Measurements from ENCODE around the gene CHAT.

CHAT gene

GRCh38 chr10:49653273-49653929, 39.6 kb downstream of the CHAT start:
- Mint-ChIP-seq H3K27ac (no peak overlapping the region), H3K36me3 (ENCODE audit: low read depth) (no peaks in the 10 kb centered on the region), H3K9me3 (peaks cover 1% of the 10 kb centered on the region), H3K4me1 (ENCODE audit: low read depth) (no peaks in the 10 kb centered on the region), H3K27me3 (peaks cover 5% of the 10 kb centered on the region), H3K4me3 (no peak overlapping the region)
- intact Hi-C loops (cut with micrococcal nuclease): no loop called here

GRCh38 chr10:49654036-49654693, 40.3 kb downstream of the CHAT start:
- intact Hi-C loops (cut with micrococcal nuclease): no loop called here
- Mint-ChIP-seq H3K4me3 (no peak overlapping the region), H3K4me1 (ENCODE audit: low read depth) (no peaks in the 10 kb centered on the region), H3K27ac (no peak overlapping the region), H3K36me3 (ENCODE audit: low read depth) (no peaks in the 10 kb centered on the region), H3K9me3 (peaks cover 9% of the 10 kb centered on the region), H3K27me3 (peaks cover 5% of the 10 kb centered on the region)

DNA sequence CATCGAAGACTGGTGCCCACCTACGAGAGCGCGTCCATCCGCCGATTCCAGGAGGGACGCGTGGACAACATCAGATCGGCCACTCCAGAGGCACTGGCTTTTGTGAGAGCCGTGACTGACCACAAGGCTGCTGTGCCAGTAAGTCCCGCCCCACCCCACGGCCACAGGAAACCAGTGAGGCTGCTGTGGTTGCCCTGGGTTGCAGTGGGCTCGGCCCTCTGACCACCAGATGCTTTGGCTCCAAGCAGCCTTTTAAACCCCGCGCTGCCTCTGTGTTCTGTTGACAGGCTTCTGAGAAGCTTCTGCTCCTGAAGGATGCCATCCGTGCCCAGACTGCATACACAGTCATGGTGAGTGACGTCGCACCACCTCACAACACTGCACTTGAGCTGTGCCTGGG, 41.3 kb downstream of the CHAT start:
- H3K9me3 Mint-ChIP-seq: peaks cover 18% of the 10 kb centered on the region
- no peak overlapping the region for H3K4me3 Mint-ChIP-seq
- peaks cover 5% of the 10 kb centered on the region for H3K27me3 Mint-ChIP-seq
- H3K27ac Mint-ChIP-seq: no peak overlapping the region
- no peaks in the 10 kb centered on the region for H3K36me3 Mint-ChIP-seq (ENCODE audit: low read depth)
- H3K4me1 Mint-ChIP-seq (ENCODE audit: low read depth): no peaks in the 10 kb centered on the region
- intact Hi-C loops (cut with micrococcal nuclease): no loop called here

- Mint-ChIP-seq H3K4me3 (no peak overlapping the region), H3K36me3 (ENCODE audit: low read depth) (no peaks in the 10 kb centered on the region)
Observed at GRCh38 chr10:49656845-49657493, 43.1 kb downstream of the CHAT start.

DNA sequence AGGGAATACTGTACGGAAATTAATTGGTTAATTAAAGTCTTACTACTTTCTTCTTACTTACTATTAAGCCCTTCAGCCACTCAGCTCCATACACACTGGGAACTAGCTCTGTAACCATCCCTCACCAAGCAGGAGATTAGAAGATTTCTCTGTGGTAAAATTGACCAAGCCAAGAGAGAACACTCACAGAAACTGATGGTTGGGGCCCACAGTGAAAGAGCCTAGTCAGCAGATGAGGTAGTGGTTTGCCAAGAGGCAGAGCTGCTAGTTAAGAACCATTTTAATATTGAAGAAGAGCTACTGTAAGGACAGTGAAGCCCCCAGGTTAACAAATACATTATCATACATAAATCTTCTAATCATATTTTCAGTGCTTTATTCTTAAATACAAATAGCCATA, 43.8 kb downstream of the CHAT start:
- Mint-ChIP-seq H3K4me3 (no peak overlapping the region), H3K9me3 (peaks cover 20% of the 10 kb centered on the region), H3K27ac (no peak overlapping the region), H3K36me3 (ENCODE audit: low read depth) (no peaks in the 10 kb centered on the region), H3K4me1 (ENCODE audit: low read depth) (no peaks in the 10 kb centered on the region), H3K27me3 (peaks cover 8% of the 10 kb centered on the region)
- intact Hi-C loops (cut with micrococcal nuclease): no loop called here

More at GRCh38 chr10:49656845-49657493, 43.1 kb downstream of the CHAT start:
- intact Hi-C loops (cut with micrococcal nuclease): no loop called here
- Mint-ChIP-seq H3K27me3 (peaks cover 8% of the 10 kb centered on the region), H3K27ac (no peak overlapping the region), H3K9me3 (peaks cover 20% of the 10 kb centered on the region), H3K4me1 (ENCODE audit: low read depth) (no peaks in the 10 kb centered on the region)

- peaks cover 7% of the 10 kb centered on the region for H3K27me3 Mint-ChIP-seq
- intact Hi-C loops (cut with micrococcal nuclease): no loop called here
- H3K4me3 Mint-ChIP-seq: no peak overlapping the region
- peaks cover 20% of the 10 kb centered on the region for H3K9me3 Mint-ChIP-seq
- no peaks in the 10 kb centered on the region for H3K36me3 Mint-ChIP-seq (ENCODE audit: low read depth)
- no peak overlapping the region for H3K27ac Mint-ChIP-seq
- H3K4me1 Mint-ChIP-seq (ENCODE audit: low read depth): no peaks in the 10 kb centered on the region
Observed at GRCh38 chr10:49661140-49661856, 47.5 kb downstream of the CHAT start.

- intact Hi-C loops (cut with micrococcal nuclease): no loop called here
- Mint-ChIP-seq H3K4me1 (ENCODE audit: low read depth) (no peaks in the 10 kb centered on the region), H3K27me3 (peaks cover 3% of the 10 kb centered on the region), H3K4me3 (no peak overlapping the region), H3K27ac (no peak overlapping the region), H3K36me3 (ENCODE audit: low read depth) (no peaks in the 10 kb centered on the region), H3K9me3 (peaks cover 20% of the 10 kb centered on the region)
Observed at GRCh38 chr10:49662169-49662830, 48.5 kb downstream of the CHAT start.

GRCh38 chr10:49663596-49663995, 49.8 kb downstream of the CHAT start:
- H3K36me3 Mint-ChIP-seq (ENCODE audit: low read depth): no peaks in the 10 kb centered on the region
- no peak overlapping the region for H3K27ac Mint-ChIP-seq
- intact Hi-C loops (cut with micrococcal nuclease): no loop called here
- peaks cover 5% of the 10 kb centered on the region for H3K27me3 Mint-ChIP-seq
- H3K9me3 Mint-ChIP-seq: peaks cover 17% of the 10 kb centered on the region
- H3K4me3 Mint-ChIP-seq: no peak overlapping the region
- no peaks in the 10 kb centered on the region for H3K4me1 Mint-ChIP-seq (ENCODE audit: low read depth)

DNA sequence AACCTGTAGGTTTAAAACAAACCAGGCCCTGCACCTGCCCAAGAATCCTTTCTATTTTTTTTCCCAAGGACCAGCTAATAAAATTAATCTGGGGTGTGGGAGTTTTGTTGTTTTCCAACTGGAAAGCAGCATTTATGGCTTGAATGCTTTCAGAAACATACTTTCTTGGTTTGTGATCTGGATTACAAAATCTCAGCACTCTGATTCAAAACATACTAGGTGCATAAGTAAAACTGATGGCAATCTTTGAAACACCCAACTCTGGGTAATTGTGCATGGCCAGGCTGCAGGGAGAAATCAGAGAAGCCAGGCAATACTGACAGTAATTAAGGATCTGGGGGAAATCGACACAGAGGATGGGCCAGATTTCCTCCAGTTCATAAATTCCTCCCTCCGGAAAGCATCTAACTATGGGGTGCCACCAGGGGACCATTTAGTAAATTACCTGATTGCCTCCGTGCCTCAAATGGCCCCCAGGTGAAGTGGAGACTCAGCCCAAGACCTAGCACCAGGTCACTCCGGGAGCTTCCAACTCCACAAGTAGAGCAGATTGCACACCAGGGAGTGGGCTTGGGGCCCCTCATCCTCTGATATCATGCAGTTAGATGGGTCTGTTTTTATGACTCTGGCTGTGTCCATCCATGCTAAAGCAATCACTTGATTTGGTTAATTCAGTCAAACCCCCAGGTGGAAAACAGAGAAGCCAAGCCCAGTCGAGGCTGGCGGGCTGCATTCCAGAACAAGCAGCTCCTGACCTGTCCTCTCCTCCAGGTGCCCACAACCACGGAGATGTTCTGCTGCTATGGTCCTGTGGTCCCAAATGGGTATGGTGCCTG, 50.4 kb downstream of the CHAT start:
- peaks cover 11% of the 10 kb centered on the region for H3K9me3 Mint-ChIP-seq
- H3K36me3 Mint-ChIP-seq (ENCODE audit: low read depth): no peaks in the 10 kb centered on the region
- H3K4me1 Mint-ChIP-seq (ENCODE audit: low read depth): no peaks in the 10 kb centered on the region
- H3K27ac Mint-ChIP-seq: no peak overlapping the region
- intact Hi-C loops (cut with micrococcal nuclease): no loop called here
- peaks cover 8% of the 10 kb centered on the region for H3K27me3 Mint-ChIP-seq
- no peak overlapping the region for H3K4me3 Mint-ChIP-seq

- no peaks in the 10 kb centered on the region for H3K4me1 Mint-ChIP-seq (ENCODE audit: low read depth)
- peaks cover 4% of the 10 kb centered on the region for H3K9me3 Mint-ChIP-seq
- intact Hi-C loops (cut with micrococcal nuclease): no loop called here
Observed at GRCh38 chr10:49664842-49665355, 51.1 kb downstream of the CHAT start.

DNA sequence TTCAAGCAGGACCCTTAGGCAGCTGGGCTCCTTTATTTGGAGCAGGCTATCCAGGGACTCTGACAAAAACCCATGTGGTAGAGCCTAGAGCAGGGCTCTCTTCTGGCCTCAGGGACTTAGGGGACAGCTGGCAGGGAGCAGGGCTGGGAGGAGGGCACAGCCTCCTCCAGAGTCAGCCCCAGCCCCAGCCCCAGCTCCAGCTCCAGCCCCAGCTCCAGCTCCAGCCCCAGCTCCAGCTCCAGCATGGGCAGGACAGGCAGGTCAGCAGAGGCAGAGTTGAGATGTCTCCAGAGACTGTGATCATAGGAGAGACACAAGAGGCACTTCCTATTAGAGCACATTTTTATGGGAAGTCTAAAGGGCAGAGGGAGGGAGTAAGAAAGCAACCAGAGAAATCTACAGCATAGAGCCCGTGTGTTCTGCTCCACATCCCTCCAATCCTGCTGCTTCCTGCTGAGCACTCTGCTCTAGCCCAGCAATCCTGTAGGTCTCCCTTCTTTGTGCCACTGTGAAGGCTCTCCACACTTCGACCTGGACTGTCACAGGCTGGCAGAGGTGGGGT, 52.3 kb downstream of the CHAT start:
- no peak overlapping the region for H3K27ac Mint-ChIP-seq
- intact Hi-C loops (cut with micrococcal nuclease): no loop called here
- H3K27me3 Mint-ChIP-seq: peaks cover 8% of the 10 kb centered on the region
- H3K4me1 Mint-ChIP-seq (ENCODE audit: low read depth): no peaks in the 10 kb centered on the region
- no peaks in the 10 kb centered on the region for H3K9me3 Mint-ChIP-seq
- H3K36me3 Mint-ChIP-seq (ENCODE audit: low read depth): no peaks in the 10 kb centered on the region
- no peak overlapping the region for H3K4me3 Mint-ChIP-seq

More at GRCh38 chr10:49664842-49665355, 51.1 kb downstream of the CHAT start:
- Mint-ChIP-seq H3K27ac (no peak overlapping the region), H3K27me3 (peaks cover 8% of the 10 kb centered on the region), H3K36me3 (ENCODE audit: low read depth) (no peaks in the 10 kb centered on the region), H3K4me3 (no peak overlapping the region)

DNA sequence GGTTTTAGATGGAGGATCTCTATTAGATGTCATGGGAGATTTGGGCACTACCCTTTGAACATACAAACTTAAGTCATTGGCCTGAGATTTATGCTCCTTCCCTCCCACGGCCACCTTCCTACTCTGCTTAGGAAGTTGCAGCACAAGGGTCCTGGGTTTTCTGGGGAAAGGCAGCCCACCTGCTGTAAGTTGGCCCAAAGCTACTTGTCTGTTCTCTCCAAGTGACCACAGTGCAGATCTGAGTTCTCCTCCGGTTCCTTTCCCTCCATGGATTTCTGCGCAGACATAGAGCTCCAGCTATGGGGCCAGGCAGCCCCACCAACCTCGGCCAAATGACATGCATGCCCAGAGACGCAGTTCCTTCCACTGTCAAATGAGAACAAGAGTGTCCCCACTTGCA, 52.8 kb downstream of the CHAT start:
- intact Hi-C loops (cut with micrococcal nuclease): no loop called here
- H3K4me1 Mint-ChIP-seq (ENCODE audit: low read depth): no peaks in the 10 kb centered on the region
- H3K36me3 Mint-ChIP-seq (ENCODE audit: low read depth): no peaks in the 10 kb centered on the region
- H3K27ac Mint-ChIP-seq: no peak overlapping the region
- H3K4me3 Mint-ChIP-seq: no peak overlapping the region
- no peaks in the 10 kb centered on the region for H3K9me3 Mint-ChIP-seq
- peaks cover 8% of the 10 kb centered on the region for H3K27me3 Mint-ChIP-seq

GRCh38 chr10:49667991-49668390, 54.2 kb downstream of the CHAT start:
- no peak overlapping the region for H3K27ac Mint-ChIP-seq
- peaks cover 8% of the 10 kb centered on the region for H3K27me3 Mint-ChIP-seq
- intact Hi-C loops (cut with micrococcal nuclease): no loop called here
- no peaks in the 10 kb centered on the region for H3K36me3 Mint-ChIP-seq (ENCODE audit: low read depth)
- H3K9me3 Mint-ChIP-seq: no peaks in the 10 kb centered on the region
- H3K4me3 Mint-ChIP-seq: no peak overlapping the region
- H3K4me1 Mint-ChIP-seq (ENCODE audit: low read depth): no peaks in the 10 kb centered on the region
